Left lung (tissue), 10 donors: ENCODE data around the gene CRYGS. TPM values are rescaled to one million over a fixed set of nuclear protein-coding genes. Genes with fewer than 3 reads are reported as not detected.
"Not testable (repeated sequence)": the region's sequence is repeated elsewhere in the genome, so short reads cannot be mapped to it uniquely, and the experiment has no call there.

Experiments
- ATAC-seq: fragments of 200-7000 bp; cut with Tn5 transposase; one replicate; pipeline ENCODE4 v1.9.1; 2020; ENCODE audit warnings: moderate library complexity
- DNase-seq, 4 donors: peaks; one replicate each; pipeline ENCODE4 v3.0.0-alpha.2; 2013 to 2020
- H3K27ac ChIP-seq, 2 donors: fragments of 200-600 bp; sonication (generic) in 1 of 2; one replicate each; pipeline versions ENCODE4 v1.5.0 to v1.8.0; 2020 to 2021
- H3K27me3 ChIP-seq, 2 donors: fragments of 200-600 bp; sonication (generic) in 1 of 2; one replicate each; pipeline versions ENCODE4 v1.5.0 to v1.8.0; 2020 to 2021
- H3K36me3 ChIP-seq, 2 donors: fragments of 200-600 bp; sonication (generic) in 1 of 2; one replicate each; pipeline versions ENCODE4 v1.5.0 to v1.8.0; 2020 to 2021
- H3K4me1 ChIP-seq, 2 donors: fragments of 200-600 bp; one replicate each; pipeline ENCODE4 v1.8.0; 2021
- H3K4me3 ChIP-seq, 2 donors: fragments of 200-600 bp; sonication (generic) in 1 of 2; one replicate each; pipeline versions ENCODE4 v1.5.0 to v1.8.0; 2020 to 2021; ENCODE audit warnings: mild to moderate bottlenecking in 1 of 2
- H3K9me3 ChIP-seq, 2 donors: fragments of 200-600 bp; sonication (generic) in 1 of 2; one replicate each; pipeline versions ENCODE4 v1.5.0 to v1.8.0; 2020 to 2021
- CTCF ChIP-seq, 2 donors: fragments of 200-600 bp; sonication (generic) in 1 of 2; IDR thresholded peaks; one replicate each; pipeline versions ENCODE4 v1.5.0 to v1.8.0; 2021; ENCODE audit warnings: antibody characterized with exemption in 2 of 2
- intact Hi-C, 2 donors: fragments of 100-400 bp; cut with DNase I; formaldehyde crosslinking; loops; one replicate each; pipeline versions ENCODE4 v1.11.2 to v1.14.2; 2022
- polyA plus RNA-seq, 6 donors: library from polyadenylated mRNA; unstranded; fragments of 120-200 nt; gene quantifications; one replicate each; pipeline ENCODE4 v1.2.1, GENCODE V29; 2013; ENCODE audit not compliant: insufficient read length in 6 of 6
- total RNA-seq, 2 donors: library from RNA; stranded (reverse); fragmentation: NEBNext Ultra II Directional; extraction: Animal tissue kit (Norgen Biotek cat#: 25700); gene quantifications; one replicate each; pipeline ENCODE4 v1.2.1, GENCODE V29; 2021
- donor health status: DM: no; HTN: yes; CAD: no.
- donor health status: DM: no; HTN: no; CAD: no.

CRYGS gene
- total and polyA plus RNA-seq, 8 donors, result 1.8 to 10.6 (median 9.0) TPM

GRCh38 chr3:186532598-186533072 is 11.5 kb downstream of the CRYGS start:
- no peak for ATAC-seq
- TF ChIP-seq CTCF (IDR thresholded peaks at IDR 0.05), result no peak
- H3K4me3 ChIP-seq, result no peak overlapping the region
- no peaks in the 10 kb centered on the region for H3K9me3 ChIP-seq
- H3K27ac ChIP-seq, result no peak overlapping the region
- H3K36me3 ChIP-seq, result no peaks in the 10 kb centered on the region
- H3K27me3 ChIP-seq, result no peaks in the 10 kb centered on the region
- no peak for DNase-seq
- intact Hi-C loops, result loop anchor here in 1 of 2 donors (10.0 kb wide), 1 partner anchor 548 kb away; no protein-coding TSS in a partner anchor
- no peaks in the 10 kb centered on the region for H3K4me1 ChIP-seq

- intact Hi-C loops, result loop anchor here in 1 of 2 donors (10.0 kb wide), 1 partner anchor 547 kb away; no protein-coding TSS in a partner anchor
- not testable (repeated sequence) for H3K27me3 ChIP-seq
Observed at GRCh38 chr3:186531694-186532093, 12.5 kb downstream of the CRYGS start.

GRCh38 chr3:186530415-186530814 is 13.8 kb downstream of the CRYGS start:
- H3K4me3 ChIP-seq, result no peak overlapping the region
- no peak for TF ChIP-seq CTCF (IDR thresholded peaks at IDR 0.05)

More at GRCh38 chr3:186531694-186532093, 12.5 kb downstream of the CRYGS start:
- not testable (repeated sequence) for H3K4me1 ChIP-seq, H3K36me3 ChIP-seq, H3K4me3 ChIP-seq, H3K27ac ChIP-seq, ATAC-seq, DNase-seq, H3K9me3 ChIP-seq

GRCh38 chr3:186529201-186529999 is 14.8 kb downstream of the CRYGS start:
- intact Hi-C loops, result no loop called here
- Histone ChIP-seq H3K27me3 (no peaks in the 10 kb centered on the region), H3K4me3 (no peak overlapping the region), H3K9me3 (no peaks in the 10 kb centered on the region), H3K27ac (no peak overlapping the region), H3K4me1 (no peaks in the 10 kb centered on the region), H3K36me3 (no peaks in the 10 kb centered on the region)
- DNase-seq, result no peak
- ATAC-seq, result no peak
- no peak for TF ChIP-seq CTCF (IDR thresholded peaks at IDR 0.05)

More at GRCh38 chr3:186530415-186530814, 13.8 kb downstream of the CRYGS start:
- intact Hi-C loops, result loop anchor here in 1 of 2 donors (10.0 kb wide), 1 partner anchor 546 kb away; no protein-coding TSS in a partner anchor
- Histone ChIP-seq H3K4me1 (no peaks in the 10 kb centered on the region), H3K9me3 (no peaks in the 10 kb centered on the region), H3K27me3 (no peaks in the 10 kb centered on the region), H3K36me3 (no peaks in the 10 kb centered on the region), H3K27ac (no peak overlapping the region)
- DNase-seq (no peak), ATAC-seq (no peak)

DNA sequence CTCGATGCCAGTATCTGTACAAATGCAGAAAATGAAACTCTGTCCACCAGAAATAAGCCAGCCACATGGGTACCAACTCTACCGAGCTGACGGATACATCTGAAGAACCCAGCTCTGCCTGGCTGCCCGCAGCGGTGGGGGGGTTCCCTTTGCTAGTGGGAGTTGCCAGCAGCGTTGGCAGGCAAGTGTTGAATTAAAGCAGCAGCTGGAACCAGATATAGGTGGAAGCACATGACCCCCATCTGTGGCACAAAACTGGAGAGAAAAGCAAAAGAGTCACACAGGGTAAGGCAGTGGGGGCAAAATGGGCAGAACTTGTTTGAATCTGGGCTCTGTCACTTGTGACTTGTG is 17.9 kb downstream of the CRYGS start:
- H3K9me3 ChIP-seq, result no peaks in the 10 kb centered on the region
- H3K27me3 ChIP-seq, result no peaks in the 10 kb centered on the region
- ATAC-seq (no peak), DNase-seq (no peak)
- intact Hi-C loops, result no loop called here
- H3K4me1 ChIP-seq, result no peaks in the 10 kb centered on the region
- no peak for TF ChIP-seq CTCF (IDR thresholded peaks at IDR 0.05)
- no peaks in the 10 kb centered on the region for H3K36me3 ChIP-seq
- H3K27ac ChIP-seq, result no peak overlapping the region
- H3K4me3 ChIP-seq, result no peak overlapping the region
